Measurements from ENCODE around the gene RNF214. TPM values are rescaled to one million over a fixed set of nuclear protein-coding genes. Genes with fewer than 3 reads are reported as not detected.

Gene RNF214
- total and polyA plus RNA-seq, 7 donors: 6.2 to 23.8 (median 11.1) TPM

- Histone ChIP-seq H3K36me3 (peaks cover 19 to 52% (median 33%) of the 10 kb centered on the region in 4 donors), H3K27me3 (no peaks in the 10 kb centered on the region), H3K4me1 (peaks cover 0 to 72% (median 63%) of the 10 kb centered on the region in 4 donors), H3K27ac (peak overlapping the region; percentile 33 to 95 (median 91)), H3K4me3 (no peak overlapping the region), H3K9me3 (no peaks in the 10 kb centered on the region)
- peak in 3 of 4 experiments; percentile 74 to 95 (median 82) for TF ChIP-seq CTCF (IDR thresholded peaks at IDR 0.05)
- TF ChIP-seq POLR2AphosphoS5 (IDR thresholded peaks at IDR 0.05): peak in 2 of 4 donors; percentile 34 to 53
- TF ChIP-seq POLR2A (IDR thresholded peaks at IDR 0.05): no peak
- DNase-seq: peak; percentile 81
- intact Hi-C loops (cut with DNase I): loop anchor here (2.0 to 5.0 kb wide), 3 partner anchors 46 to 439 kb away; partner anchors contain the start of gene ZPR1
- WGBS, 2 donors: 56 to 70% methylated on average over 19 of the region's 19 CpGs
Observed at GRCh38 chr11:117226388-117227385, 5.8 kb upstream of the RNF214 start.

DNA sequence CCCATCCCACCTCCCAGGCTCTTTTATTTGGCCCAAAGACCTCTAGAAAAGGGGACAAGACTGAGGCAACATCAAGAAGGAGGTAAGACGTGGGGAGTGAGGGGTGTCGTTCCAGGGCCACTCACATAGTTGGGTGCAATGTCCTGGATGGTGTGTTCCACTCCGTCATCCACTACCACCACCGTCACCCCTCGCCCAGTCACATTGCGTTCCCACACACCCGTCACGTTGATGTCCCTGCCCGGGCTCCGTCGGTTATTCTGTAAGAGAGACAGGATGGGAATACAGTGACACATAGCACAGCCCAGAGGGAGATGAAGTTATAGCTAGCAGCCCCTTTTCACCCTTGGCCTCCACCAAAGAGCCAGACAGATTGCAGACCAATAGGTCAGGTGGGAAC, 4.4 kb upstream of the RNF214 start:
- TF ChIP-seq CTCF (IDR thresholded peaks at IDR 0.05): no peak
- no peak for TF ChIP-seq EP300 (IDR thresholded peaks at IDR 0.05)
- no peak for TF ChIP-seq POLR2AphosphoS5 (IDR thresholded peaks at IDR 0.05)
- no peak for TF ChIP-seq POLR2A (IDR thresholded peaks at IDR 0.05)
- Histone ChIP-seq H3K27ac (no peak overlapping the region), H3K27me3 (no peaks in the 10 kb centered on the region), H3K4me3 (no peak overlapping the region), H3K9me3 (no peaks in the 10 kb centered on the region), H3K36me3 (peaks cover 19 to 52% (median 33%) of the 10 kb centered on the region in 4 donors), H3K4me1 (peaks cover 2 to 58% (median 51%) of the 10 kb centered on the region in 4 donors)
- peak; percentile 61 for DNase-seq
- intact Hi-C loops (cut with DNase I): loop anchor here (5.0 kb wide), 2 partner anchors 346 to 441 kb away; partner anchors contain the start of gene ZPR1
- WGBS, 2 donors: 94 to 95% methylated on average over 11 of the region's 11 CpGs

DNA sequence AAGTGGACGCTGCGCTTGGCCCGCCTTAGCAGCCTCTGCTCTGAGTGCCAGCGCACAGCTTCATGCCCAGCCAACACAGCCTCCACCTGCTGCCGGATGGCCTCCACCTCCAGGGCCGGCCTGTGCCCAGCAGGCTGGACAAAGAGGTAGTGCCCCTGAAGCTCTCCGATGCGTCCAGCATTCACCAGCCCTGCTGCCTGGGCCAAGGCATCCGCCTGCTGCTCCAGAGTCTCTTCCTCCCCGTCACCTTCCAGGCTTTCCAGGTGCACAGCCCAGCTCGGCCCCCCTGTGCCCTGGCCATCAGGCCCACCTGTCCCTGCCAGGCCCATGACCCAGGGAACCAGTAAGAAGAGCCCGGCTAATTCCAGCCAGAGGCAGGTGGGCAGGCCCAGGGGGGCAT, 3.1 kb upstream of the RNF214 start:
- 96 to 97% methylated on average over 12 of the region's 12 CpGs for WGBS, 2 donors
- intact Hi-C loops (cut with DNase I): loop anchor here (5.0 kb wide), 2 partner anchors 347 to 442 kb away; partner anchors contain the start of gene ZPR1
- no peak overlapping the region for H3K4me3 ChIP-seq
- H3K4me1 ChIP-seq: peaks cover 2 to 58% (median 49%) of the 10 kb centered on the region in 4 donors
- H3K27me3 ChIP-seq: no peaks in the 10 kb centered on the region
- no peaks in the 10 kb centered on the region for H3K9me3 ChIP-seq
- TF ChIP-seq POLR2AphosphoS5 (IDR thresholded peaks at IDR 0.05) (no peak), POLR2A (IDR thresholded peaks at IDR 0.05) (no peak), CTCF (IDR thresholded peaks at IDR 0.05) (no peak), EP300 (IDR thresholded peaks at IDR 0.05) (no peak)
- peaks cover 19 to 45% (median 33%) of the 10 kb centered on the region in 4 donors for H3K36me3 ChIP-seq
- no peak overlapping the region for H3K27ac ChIP-seq
- peak; percentile 61 for DNase-seq

DNA sequence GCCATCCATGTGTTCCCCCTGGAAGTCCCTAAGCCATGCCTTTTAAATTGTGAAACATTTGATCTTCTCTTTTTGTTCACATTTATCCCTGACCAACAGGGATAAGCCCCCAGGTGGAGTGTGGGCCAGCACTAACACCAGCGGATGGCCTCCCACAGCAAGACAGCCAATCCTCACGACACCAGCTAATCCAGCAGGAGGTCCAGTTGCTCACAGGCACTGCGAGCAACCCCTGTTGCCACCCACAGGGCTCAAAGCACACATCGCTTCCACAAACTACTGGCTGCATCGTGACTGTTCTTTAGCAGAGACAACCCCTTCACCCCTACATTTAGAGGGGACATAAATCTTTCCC, 2.6 kb upstream of the RNF214 start:
- TF ChIP-seq CTCF (IDR thresholded peaks at IDR 0.05) (no peak), POLR2A (IDR thresholded peaks at IDR 0.05) (no peak), POLR2AphosphoS5 (IDR thresholded peaks at IDR 0.05) (no peak), EP300 (IDR thresholded peaks at IDR 0.05) (no peak)
- 83% methylated on average over 5 of the region's 5 CpGs for WGBS, 2 donors
- H3K27ac ChIP-seq: no peak overlapping the region
- peaks cover 19 to 44% (median 33%) of the 10 kb centered on the region in 4 donors for H3K36me3 ChIP-seq
- intact Hi-C loops (cut with DNase I): loop anchor here (5.0 kb wide), 2 partner anchors 348 to 443 kb away; partner anchors contain the start of gene ZPR1
- DNase-seq: peak; percentile 53
- peaks cover 2 to 53% (median 44%) of the 10 kb centered on the region in 4 donors for H3K4me1 ChIP-seq
- no peaks in the 10 kb centered on the region for H3K9me3 ChIP-seq
- no peaks in the 10 kb centered on the region for H3K27me3 ChIP-seq
- H3K4me3 ChIP-seq: no peak overlapping the region
